GM12878 (cell line): ENCODE measurements around the gene ZNF785. TPM values are rescaled to one million over a fixed set of nuclear protein-coding genes. Genes with fewer than 3 reads are reported as not detected.

Experiments
- ATAC-seq: fragments of 200-7000 bp; cut with Tn5 transposase; 3 replicates; pipeline ENCODE4 v1.9.1; 2020; ENCODE audit warnings: mild to moderate bottlenecking, moderate library complexity
- BruUV-seq: library from RNA; stranded (reverse); fragments of 400-500 nt; replicated peaks from 2 replicates; lab custom pipeline; 2021; lab: Mats Ljungman, UMichigan
- CTCF ChIA-PET: fragments of 300-600 bp; sonication (Branson Sonifier 250); formaldehyde crosslinking; extraction: SDS; loops from one replicate; lab custom pipeline; 2021; ENCODE audit warnings: inconsistent platforms; lab: Yijun Ruan, JAX
- POLR2A ChIA-PET: fragments of 350-600 bp; formaldehyde crosslinking; extraction: SDS; loops from one replicate; lab custom pipeline; 2021; ENCODE audit warnings: inconsistent platforms; lab: Charles Lee
- RAD21 ChIA-PET: fragments of 300-600 bp; sonication (Branson Sonifier 250); formaldehyde crosslinking; loops from one replicate; lab custom pipeline; 2023; ENCODE audit warnings: antibody characterized with exemption; ENCODE audit not compliant: unreplicated experiment; lab: Charles Lee
- SMC1A ChIA-PET: fragments of 300-600 bp; sonication (Branson Sonifier 250); formaldehyde crosslinking; loops from one replicate; lab custom pipeline; 2023; ENCODE audit not compliant: unreplicated experiment, uncharacterized antibody; lab: Charles Lee
- DNase-seq: peaks from one replicate; pipeline ENCODE4 v3.0.0-alpha.2; 2011; ENCODE audit warnings: low read depth, low spot score
- FAIRE-seq: peaks from 3 replicates; lab custom pipeline; 2011; peaks lifted over from hg19 to GRCh38; lab: Jason Lieb, UNC
- H2AFZ ChIP-seq: 2 replicates; pipeline ENCODE4 v1.6.0; 2011; ENCODE audit warnings: low read depth, low read length, control low read depth; ENCODE audit not compliant: control insufficient read depth
- H3K27ac ChIP-seq: 2 replicates; pipeline ENCODE4 v1.5.1; 2011; ENCODE audit warnings: control low read depth; ENCODE audit not compliant: control insufficient read depth, insufficient read depth
- H3K27me3 ChIP-seq, 2 experiments: replicated peaks in 1 of 2; 2 replicates each; pipeline versions ENCODE4 v1.6.0 to v1.6.1; 2011; ENCODE audit warnings: low read length in 1 of 2; ENCODE audit not compliant: control insufficient read depth in 2 of 2, insufficient read depth in 2 of 2
- H3K36me3 ChIP-seq, 2 experiments: 2 replicates each; pipeline ENCODE4 v1.5.1; 2011; ENCODE audit warnings: low read length in 1 of 2; ENCODE audit not compliant: control insufficient read depth in 2 of 2, insufficient read depth in 2 of 2
- H3K4me1 ChIP-seq: 2 replicates; pipeline ENCODE4 v1.6.1; 2011; ENCODE audit warnings: mild to moderate bottlenecking, low read length, moderate library complexity, mixed read lengths; ENCODE audit not compliant: control insufficient read depth, insufficient read depth
- H3K4me2 ChIP-seq: 2 replicates; pipeline ENCODE4 v1.6.0; 2011; ENCODE audit warnings: control low read depth; ENCODE audit not compliant: control insufficient read depth, insufficient read depth
- H3K4me3 ChIP-seq: fragments of 200-600 bp; sonication (generic); 2 replicates; pipeline ENCODE4 v1.5.1; 2016
- H3K79me2 ChIP-seq: 2 replicates; pipeline ENCODE4 v1.6.0; 2011; ENCODE audit warnings: low read length; ENCODE audit not compliant: control insufficient read depth, insufficient read depth
- H3K9ac ChIP-seq: 2 replicates; pipeline ENCODE4 v1.8.0; 2011; ENCODE audit warnings: low read length, control low read depth, mixed read lengths; ENCODE audit not compliant: control insufficient read depth, insufficient read depth
- H3K9me3 ChIP-seq: replicated peaks from 3 replicates; pipeline ENCODE4 v1.5.1; 2011; ENCODE audit warnings: mild to moderate bottlenecking, low read length; ENCODE audit not compliant: control insufficient read depth, insufficient read depth
- H4K20me1 ChIP-seq: 2 replicates; pipeline ENCODE4 v1.6.0; 2011; ENCODE audit not compliant: control insufficient read depth, insufficient read depth
- CHD4 ChIP-seq: fragments of 200-600 bp; sonication (generic); IDR thresholded peaks from 2 replicates; pipeline ENCODE4 v1.6.1; 2016; ENCODE audit warnings: mild to moderate bottlenecking
- EED ChIP-seq: sonication (generic); IDR thresholded peaks from 2 replicates; pipeline ENCODE4 v1.6.1; 2016; ENCODE audit warnings: antibody characterized with exemption, low read depth
- ETV6 ChIP-seq, 2 experiments: fragments of 450-650 bp in 1 of 2; IDR thresholded peaks in 1 of 2; conservative IDR thresholded peaks in 1 of 2; 2 replicates each; pipeline ENCODE4 v1.6.1; 2014; ENCODE audit warnings: antibody characterized with exemption in 1 of 2, borderline replicate concordance in 1 of 2, low read depth in 1 of 2, mild to moderate bottlenecking in 1 of 2, moderate library complexity in 1 of 2
- GABPA ChIP-seq: IDR thresholded peaks from 2 replicates; pipeline ENCODE4 v1.6.1; 2014; ENCODE audit warnings: antibody characterized with exemption, low read depth, mild to moderate bottlenecking, inconsistent platforms
- MEF2A ChIP-seq: IDR thresholded peaks from 2 replicates; pipeline ENCODE4 v1.6.1; 2011; ENCODE audit warnings: low read depth, mild to moderate bottlenecking, low read length, moderate library complexity; ENCODE audit not compliant: insufficient read depth
- MTA2 ChIP-seq: fragments of 450-650 bp; IDR thresholded peaks from 2 replicates; pipeline ENCODE4 v1.6.1; 2016; ENCODE audit warnings: low read depth, mild to moderate bottlenecking, moderate library complexity
- MYC ChIP-seq: IDR thresholded peaks from 2 replicates; pipeline ENCODE4 v1.6.1; 2011; ENCODE audit warnings: mild to moderate bottlenecking, low read length, moderate library complexity, inconsistent platforms; ENCODE audit not compliant: insufficient read depth, insufficient replicate concordance, insufficient read length, severe bottlenecking
- POLR2A ChIP-seq: IDR thresholded peaks from 2 replicates; pipeline ENCODE4 v1.6.1; 2011; ENCODE audit warnings: low read depth, mild to moderate bottlenecking, low read length
- RAD51 ChIP-seq: fragments of 450-650 bp; IDR thresholded peaks from 2 replicates; pipeline ENCODE4 v1.6.1; 2016; ENCODE audit warnings: moderate library complexity, mild to moderate bottlenecking, inconsistent platforms
- SIN3A ChIP-seq: IDR thresholded peaks from 2 replicates; pipeline ENCODE4 v1.6.1; 2012; ENCODE audit warnings: low read depth, low read length, improper control_type of control experiment
- SMAD5 ChIP-seq: IDR thresholded peaks from 2 replicates; pipeline ENCODE4 v1.6.1; 2016; ENCODE audit warnings: antibody characterized with exemption, low read depth
- TBL1XR1 ChIP-seq: IDR thresholded peaks from 2 replicates; pipeline ENCODE4 v1.6.1; 2012; ENCODE audit warnings: low read depth, low read length, improper control_type of control experiment
- TCF12 ChIP-seq: IDR thresholded peaks from 2 replicates; pipeline ENCODE4 v1.6.1; 2011; ENCODE audit warnings: low read depth, mild to moderate bottlenecking, low read length
- ZNF217 ChIP-seq: fragments of 450-650 bp; IDR thresholded peaks from 2 replicates; pipeline ENCODE4 v1.6.1; 2017; ENCODE audit warnings: antibody characterized with exemption, mild to moderate bottlenecking
- WGBS: methylation state at CpG from one replicate; pipeline ENCODE4 v1.1.6; 2016; ENCODE audit warnings: low lambda C conversion rate; ENCODE audit not compliant: insufficient replicate concordance, insufficient coverage; ENCODE audit errors: missing lambda C conversion rate; 5-methylcytosine and 5-hydroxymethylcytosine counted together
- in situ Hi-C: fragments of 300-500 bp; cut with MboI; formaldehyde crosslinking; loops from 9 replicates; pipeline ENCODE4 v1.14.3; 2018; ENCODE audit warnings: mixed read lengths
- intact Hi-C: fragments of 100-400 bp; cut with micrococcal nuclease; formaldehyde crosslinking; loops from one replicate; pipeline ENCODE4 v1.14.2; 2022; ENCODE audit not compliant: unreplicated experiment
- polyA plus RNA-seq, 11 experiments: library from polyadenylated mRNA; depleted of rRNA in 4 of 11; unstranded in 6 of 11; stranded (reverse) in 5 of 11; fragments of >200 nt; fragmentation: Nextera tagmentation in 4 of 11; fragmentation: Illumina TruSeq in 1 of 11; extraction: Ambion mirVana in 4 of 11; extraction: Trizol in 1 of 11; gene quantifications; 1 replicate in 1 of 11; 2 replicates in 10 of 11; pipeline versions ENCODE4 v1.2.1 to v1.2.3, GENCODE V29; 2011 to 2016; ENCODE audit warnings: inconsistent platforms in 2 of 11, missing spikeins in 2 of 11, low read depth in 1 of 11
- total RNA-seq, 4 experiments: library from RNA; depleted of rRNA in 3 of 4; stranded (reverse); fragments of >200 nt in 3 of 4; fragmentation: Illumina TruSeq in 1 of 4; extraction: Trizol in 1 of 4; gene quantifications; 2 replicates each; pipeline versions ENCODE4 v1.2.1 to v1.2.3, GENCODE V29; 2013 to 2021
- TF ChIP-seq, protein P1 (sequence below): IDR thresholded peaks from 2 replicates; pipeline ENCODE4 v1.6.1; 2011; ENCODE audit warnings: low read depth, low read length, improper control_type of control experiment, borderline replicate concordance
- TF ChIP-seq, protein P2 (sequence below): fragments of 450-650 bp; IDR thresholded peaks from 2 replicates; pipeline ENCODE4 v1.6.1; 2017; ENCODE audit warnings: mild to moderate bottlenecking, moderate library complexity
- TF ChIP-seq, protein P3 (sequence below): IDR thresholded peaks from 2 replicates; pipeline ENCODE4 v1.6.1; 2011; ENCODE audit warnings: borderline replicate concordance, low read depth, mild to moderate bottlenecking, moderate library complexity, mixed read lengths, low read length; ENCODE audit not compliant: insufficient read depth; ENCODE audit errors: extremely low read length
- TF ChIP-seq, protein P4 (sequence below): IDR thresholded peaks from 2 replicates; pipeline ENCODE4 v1.6.1; 2011; ENCODE audit warnings: low read depth, mild to moderate bottlenecking, low read length, moderate library complexity, borderline replicate concordance; ENCODE audit errors: extremely low read depth

ZNF785 gene
- total and polyA plus RNA-seq, 10 of the 15 experiments (the other 5 are each of a cell fraction or from before 2014, with no cell fraction given): 0.87 to 11.5 (median 7.5) TPM

DNA sequence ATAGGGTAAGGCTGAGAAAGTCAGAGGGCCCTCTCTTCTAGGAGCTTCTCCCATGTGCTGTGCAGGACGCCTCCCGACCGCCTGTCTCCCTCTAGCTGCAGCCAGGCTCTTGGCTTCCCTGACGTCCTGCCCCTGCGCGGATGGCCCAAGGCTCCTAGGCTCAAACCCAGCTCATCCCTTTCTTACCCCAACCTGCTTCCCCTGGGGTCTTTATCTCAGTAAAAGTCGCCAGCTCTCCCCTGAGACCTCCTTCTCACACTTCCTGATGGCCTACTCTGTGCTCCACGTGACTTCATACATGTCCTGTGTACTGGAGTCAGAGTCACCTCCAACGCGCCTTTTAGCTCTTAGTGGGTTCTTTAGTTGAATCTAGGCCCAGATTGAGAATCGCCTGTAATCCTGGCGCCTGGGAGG, 49.7 kb downstream of the ZNF785 start:
- Histone ChIP-seq H3K27me3 (no peaks in the 10 kb centered on the region), H3K4me2 (peak overlapping the region; percentile 87), H3K27ac (peak overlapping the region; percentile 85), H3K4me3 (peak overlapping the region; percentile 90), H3K79me2 (peaks cover 27% of the 10 kb centered on the region), H3K9me3 (no peaks in the 10 kb centered on the region), H3K9ac (peak overlapping the region; percentile 96), H4K20me1 (no peaks in the 10 kb centered on the region), H3K4me1 (no peaks in the 10 kb centered on the region), H2AFZ (peak overlapping the region; percentile 62), H3K36me3 (peaks cover 2 to 3% of the 10 kb centered on the region in 2 experiments; a peak in 1 of 4 replicates)
- in situ Hi-C loops: no loop called here
- POLR2A ChIA-PET: interaction anchor here (0.6 to 5.2 kb wide), 27 partner anchors 8 to 167 kb away, joined by 3 to 109 read pairs (median 6); partner anchors contain the start of genes DCTPP1, FBRS, ITGAL and ZNF688
- intact Hi-C loops: loop anchor here (1.0 to 5.0 kb wide), 5 partner anchors 23 to 105 kb away; partner anchors contain the start of genes DCTPP1, SEPHS2, ZNF764 and ZNF785
- WGBS: 5% methylated on average over 12 of the region's 12 CpGs
- SMC1A ChIA-PET: interaction anchor here (0.6 to 4.7 kb wide), 44 partner anchors 10 to 157 kb away, joined by 3 to 47 read pairs (median 4); partner anchors contain the start of genes DCTPP1, FBRS, ITGAL and SEPHS2
- CTCF ChIA-PET: interaction anchor here (0.6 to 4.7 kb wide), 51 partner anchors 9 to 444 kb away, joined by 3 to 81 read pairs (median 6); partner anchors contain the start of genes DCTPP1, FBRS, ITGAL and SEPHS2
- ATAC-seq (peak; percentile 81), FAIRE-seq (peak; percentile 76), DNase-seq (peak; percentile 34)
- no TSS peak for BruUV-seq
- RAD21 ChIA-PET: interaction anchor here (0.7 to 5.2 kb wide), 38 partner anchors 9 to 166 kb away, joined by 3 to 129 read pairs (median 6); partner anchors contain the start of genes DCTPP1, FBRS, PRR14 and SEPHS2
- no peak for TF ChIP-seq GABPA
- peak; percentile 68; the same call in 1 of the 2 replicates for TF ChIP-seq EED
- TF ChIP-seq, protein P1, sequence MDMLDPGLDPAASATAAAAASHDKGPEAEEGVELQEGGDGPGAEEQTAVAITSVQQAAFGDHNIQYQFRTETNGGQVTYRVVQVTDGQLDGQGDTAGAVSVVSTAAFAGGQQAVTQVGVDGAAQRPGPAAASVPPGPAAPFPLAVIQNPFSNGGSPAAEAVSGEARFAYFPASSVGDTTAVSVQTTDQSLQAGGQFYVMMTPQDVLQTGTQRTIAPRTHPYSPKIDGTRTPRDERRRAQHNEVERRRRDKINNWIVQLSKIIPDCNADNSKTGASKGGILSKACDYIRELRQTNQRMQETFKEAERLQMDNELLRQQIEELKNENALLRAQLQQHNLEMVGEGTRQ: peak; percentile 53; the same call in 1 of the 2 replicates
- TF ChIP-seq, protein P2, sequence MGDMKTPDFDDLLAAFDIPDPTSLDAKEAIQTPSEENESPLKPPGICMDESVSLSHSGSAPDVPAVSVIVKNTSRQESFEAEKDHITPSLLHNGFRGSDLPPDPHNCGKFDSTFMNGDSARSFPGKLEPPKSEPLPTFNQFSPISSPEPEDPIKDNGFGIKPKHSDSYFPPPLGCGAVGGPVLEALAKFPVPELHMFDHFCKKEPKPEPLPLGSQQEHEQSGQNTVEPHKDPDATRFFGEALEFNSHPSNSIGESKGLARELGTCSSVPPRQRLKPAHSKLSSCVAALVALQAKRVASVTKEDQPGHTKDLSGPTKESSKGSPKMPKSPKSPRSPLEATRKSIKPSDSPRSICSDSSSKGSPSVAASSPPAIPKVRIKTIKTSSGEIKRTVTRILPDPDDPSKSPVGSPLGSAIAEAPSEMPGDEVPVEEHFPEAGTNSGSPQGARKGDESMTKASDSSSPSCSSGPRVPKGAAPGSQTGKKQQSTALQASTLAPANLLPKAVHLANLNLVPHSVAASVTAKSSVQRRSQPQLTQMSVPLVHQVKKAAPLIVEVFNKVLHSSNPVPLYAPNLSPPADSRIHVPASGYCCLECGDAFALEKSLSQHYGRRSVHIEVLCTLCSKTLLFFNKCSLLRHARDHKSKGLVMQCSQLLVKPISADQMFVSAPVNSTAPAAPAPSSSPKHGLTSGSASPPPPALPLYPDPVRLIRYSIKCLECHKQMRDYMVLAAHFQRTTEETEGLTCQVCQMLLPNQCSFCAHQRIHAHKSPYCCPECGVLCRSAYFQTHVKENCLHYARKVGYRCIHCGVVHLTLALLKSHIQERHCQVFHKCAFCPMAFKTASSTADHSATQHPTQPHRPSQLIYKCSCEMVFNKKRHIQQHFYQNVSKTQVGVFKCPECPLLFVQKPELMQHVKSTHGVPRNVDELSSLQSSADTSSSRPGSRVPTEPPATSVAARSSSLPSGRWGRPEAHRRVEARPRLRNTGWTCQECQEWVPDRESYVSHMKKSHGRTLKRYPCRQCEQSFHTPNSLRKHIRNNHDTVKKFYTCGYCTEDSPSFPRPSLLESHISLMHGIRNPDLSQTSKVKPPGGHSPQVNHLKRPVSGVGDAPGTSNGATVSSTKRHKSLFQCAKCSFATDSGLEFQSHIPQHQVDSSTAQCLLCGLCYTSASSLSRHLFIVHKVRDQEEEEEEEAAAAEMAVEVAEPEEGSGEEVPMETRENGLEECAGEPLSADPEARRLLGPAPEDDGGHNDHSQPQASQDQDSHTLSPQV: no peak
- peak; percentile 87 for TF ChIP-seq RAD51
- no peak for TF ChIP-seq SMAD5
- no peak for TF ChIP-seq ZNF217
- no peak for TF ChIP-seq ETV6 (conservative IDR thresholded peaks at IDR 0.05 in 1 of 2, IDR thresholded peaks at IDR 0.05 in 1 of 2; ENCODE audit: borderline replicate concordance in 1 of 2, low read depth in 1 of 2)
- TF ChIP-seq, protein P3, sequence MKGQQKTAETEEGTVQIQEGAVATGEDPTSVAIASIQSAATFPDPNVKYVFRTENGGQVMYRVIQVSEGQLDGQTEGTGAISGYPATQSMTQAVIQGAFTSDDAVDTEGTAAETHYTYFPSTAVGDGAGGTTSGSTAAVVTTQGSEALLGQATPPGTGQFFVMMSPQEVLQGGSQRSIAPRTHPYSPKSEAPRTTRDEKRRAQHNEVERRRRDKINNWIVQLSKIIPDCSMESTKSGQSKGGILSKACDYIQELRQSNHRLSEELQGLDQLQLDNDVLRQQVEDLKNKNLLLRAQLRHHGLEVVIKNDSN: peak; percentile 75
- TF ChIP-seq SIN3A: peak; percentile 80; the same call in 1 of the 2 replicates
- TF ChIP-seq, protein P4, sequence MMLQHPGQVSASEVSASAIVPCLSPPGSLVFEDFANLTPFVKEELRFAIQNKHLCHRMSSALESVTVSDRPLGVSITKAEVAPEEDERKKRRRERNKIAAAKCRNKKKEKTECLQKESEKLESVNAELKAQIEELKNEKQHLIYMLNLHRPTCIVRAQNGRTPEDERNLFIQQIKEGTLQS: no peak
- TF ChIP-seq CHD4: no peak
- TF ChIP-seq MYC: peak; percentile 83
- no peak for TF ChIP-seq TCF12
- no peak for TF ChIP-seq MEF2A
- TF ChIP-seq POLR2A: peak; percentile 82
- TF ChIP-seq TBL1XR1: 0 out of 2 replicates have a peak, but pooled peaks have one; percentile 23
- TF ChIP-seq MTA2: no peak
